H9 (cell line): ENCODE data around the gene TENM4. TPM values are rescaled to one million over a fixed set of nuclear protein-coding genes. Genes with fewer than 3 reads are reported as not detected.

Experiments used
- DNase-seq: peaks from one replicate; pipeline ENCODE4 v3.0.0-alpha.2; 2017
- H2AFZ ChIP-seq: one replicate; pipeline ENCODE4 v1.6.1; 2013; ENCODE audit warnings: mild to moderate bottlenecking, low read length, control low read depth, moderate library complexity
- H2AK5ac ChIP-seq: 2 replicates; pipeline ENCODE4 v1.6.1; 2013; ENCODE audit warnings: low read length, control low read depth, mixed read lengths; ENCODE audit not compliant: insufficient read length
- H2BK120ac ChIP-seq: one replicate; pipeline ENCODE4 v1.6.1; 2013; ENCODE audit warnings: low read depth, mild to moderate bottlenecking, low read length, control low read depth, inconsistent platforms; ENCODE audit not compliant: poor library complexity, severe bottlenecking
- H2BK12ac ChIP-seq: 2 replicates; pipeline ENCODE4 v1.6.1; 2013; ENCODE audit warnings: low read length, control low read depth, mixed read lengths, low read depth; ENCODE audit not compliant: insufficient read length
- H2BK15ac ChIP-seq: 2 replicates; pipeline ENCODE4 v1.6.1; 2013; ENCODE audit warnings: low read depth, low read length, control low read depth
- H2BK20ac ChIP-seq: one replicate; pipeline ENCODE4 v1.6.1; 2013; ENCODE audit warnings: low read depth, mild to moderate bottlenecking, low read length, control low read depth, inconsistent platforms; ENCODE audit not compliant: poor library complexity, severe bottlenecking
- H2BK5ac ChIP-seq: 2 replicates; pipeline ENCODE4 v1.6.1; 2013; ENCODE audit warnings: low read length, control low read depth, mixed read lengths; ENCODE audit not compliant: insufficient read length
- H3K14ac ChIP-seq: 2 replicates; pipeline ENCODE4 v1.6.1; 2013; ENCODE audit warnings: low read length, control low read depth; ENCODE audit not compliant: insufficient read depth
- H3K18ac ChIP-seq: 2 replicates; pipeline ENCODE4 v1.6.1; 2013; ENCODE audit warnings: low read depth, mild to moderate bottlenecking, mixed read lengths, low read length, control low read depth; ENCODE audit not compliant: insufficient read length
- H3K23ac ChIP-seq: 2 replicates; pipeline ENCODE4 v1.6.1; 2013; ENCODE audit warnings: low read length, control low read depth, mixed read lengths, low read depth; ENCODE audit not compliant: insufficient read length
- H3K23me2 ChIP-seq: 2 replicates; pipeline ENCODE4 v1.6.1; 2013; ENCODE audit warnings: low read depth, mild to moderate bottlenecking, mixed read lengths, low read length, control low read depth; ENCODE audit not compliant: insufficient read length, poor library complexity, severe bottlenecking
- H3K27ac ChIP-seq: 2 replicates; pipeline ENCODE4 v1.5.1; 2013; ENCODE audit warnings: low read length, control low read depth, mixed read lengths, low read depth; ENCODE audit not compliant: insufficient read length
- H3K27me3 ChIP-seq: 2 replicates; pipeline ENCODE4 v1.6.1; 2013; ENCODE audit warnings: low read length, control low read depth, inconsistent platforms; ENCODE audit not compliant: insufficient read depth
- H3K4ac ChIP-seq: 2 replicates; pipeline ENCODE4 v1.6.1; 2013; ENCODE audit warnings: low read depth, mild to moderate bottlenecking, control low read depth, inconsistent platforms, low read length, moderate library complexity
- H3K4me1 ChIP-seq: 2 replicates; pipeline ENCODE4 v1.6.1; 2013; ENCODE audit warnings: low read length, control low read depth, inconsistent platforms; ENCODE audit not compliant: insufficient read depth
- H3K4me2 ChIP-seq: 2 replicates; pipeline ENCODE4 v1.6.1; 2013; ENCODE audit warnings: low read length, control low read depth, mixed read lengths; ENCODE audit not compliant: insufficient read length, insufficient read depth
- H3K56ac ChIP-seq: 2 replicates; pipeline ENCODE4 v1.6.1; 2013; ENCODE audit warnings: low read depth, mild to moderate bottlenecking, mixed read lengths, low read length, control low read depth; ENCODE audit not compliant: insufficient read length
- H3K79me1 ChIP-seq: 2 replicates; pipeline ENCODE4 v1.6.1; 2013; ENCODE audit warnings: low read depth, mild to moderate bottlenecking, moderate library complexity, low read length, control low read depth, inconsistent platforms; ENCODE audit not compliant: insufficient read depth, poor library complexity, severe bottlenecking
- H3K79me2 ChIP-seq: 2 replicates; pipeline ENCODE4 v1.6.1; 2013; ENCODE audit warnings: low read length, control low read depth, inconsistent platforms; ENCODE audit not compliant: insufficient read depth
- H3K9ac ChIP-seq: 2 replicates; pipeline ENCODE4 v1.6.1; 2013; ENCODE audit warnings: low read length, control low read depth, mixed read lengths; ENCODE audit not compliant: insufficient read length; ENCODE audit errors: extremely low read depth
- H3K9me3 ChIP-seq: one replicate; pipeline ENCODE4 v1.6.1; 2013; ENCODE audit warnings: low read depth, low read length, inconsistent platforms; ENCODE audit not compliant: control insufficient read depth
- H3T11ph ChIP-seq: one replicate; pipeline ENCODE4 v1.6.1; 2013; ENCODE audit warnings: mild to moderate bottlenecking, low read length, control low read depth, inconsistent platforms
- H4K20me1 ChIP-seq: one replicate; pipeline ENCODE4 v1.6.1; 2013; ENCODE audit not compliant: control insufficient read depth, insufficient read length, insufficient read depth
- H4K5ac ChIP-seq: 2 replicates; pipeline ENCODE4 v1.6.1; 2013; ENCODE audit warnings: low read depth, mild to moderate bottlenecking, mixed read lengths, low read length, control low read depth; ENCODE audit not compliant: insufficient read length
- H4K8ac ChIP-seq: replicated peaks from 2 replicates; pipeline ENCODE4 v1.6.1; 2013; ENCODE audit warnings: low read length, control low read depth, mixed read lengths, low read depth; ENCODE audit not compliant: insufficient read length
- H4K91ac ChIP-seq: 2 replicates; pipeline ENCODE4 v1.6.1; 2013; ENCODE audit warnings: low read depth, mild to moderate bottlenecking, moderate library complexity, mixed read lengths, low read length, control low read depth; ENCODE audit not compliant: insufficient read length
- H3K27ac Mint-ChIP-seq, 3 experiments: 2 replicates in 2 of 3; 3 replicates in 1 of 3; pipeline ENCODE4 v1.8.0; 2020 to 2021; ENCODE audit warnings: mixed read lengths in 3 of 3, mild to moderate bottlenecking in 1 of 3, moderate library complexity in 1 of 3
- H3K27me3 Mint-ChIP-seq: 2 replicates; pipeline ENCODE4 v1.8.0; 2021; ENCODE audit warnings: low read depth, mild to moderate bottlenecking, moderate library complexity, mixed read lengths
- H3K36me3 Mint-ChIP-seq, 3 experiments: 2 replicates in 2 of 3; 3 replicates in 1 of 3; pipeline ENCODE4 v1.8.0; 2020 to 2021; ENCODE audit warnings: low read depth in 3 of 3, mixed read lengths in 3 of 3; ENCODE audit not compliant: insufficient read depth in 1 of 3
- H3K4me1 Mint-ChIP-seq, 2 experiments: 2 replicates each; pipeline ENCODE4 v1.8.0; 2020; ENCODE audit warnings: mixed read lengths in 2 of 2
- H3K4me3 Mint-ChIP-seq, 2 experiments: 2 replicates in 1 of 2; 3 replicates in 1 of 2; pipeline ENCODE4 v1.8.0; 2020 to 2021; ENCODE audit warnings: mild to moderate bottlenecking in 2 of 2, mixed read lengths in 2 of 2, moderate library complexity in 1 of 2
- H3K9me3 Mint-ChIP-seq, 2 experiments: 2 replicates in 1 of 2; 3 replicates in 1 of 2; pipeline ENCODE4 v1.8.0; 2020; ENCODE audit warnings: mild to moderate bottlenecking in 2 of 2, mixed read lengths in 2 of 2, moderate library complexity in 1 of 2
- WGBS: extraction: QIAGEN DNeasy Blood & Tissue Kit; methylation state at CpG from one replicate; pipeline ENCODE4 v1.1.7; 2013; ENCODE audit warnings: missing lambda C conversion rate, low lambda C conversion rate, mixed read lengths; ENCODE audit not compliant: insufficient read length; ENCODE audit errors: extremely low coverage; 5-methylcytosine and 5-hydroxymethylcytosine counted together
- total RNA-seq: library from RNA; stranded (reverse); gene quantifications from 2 replicates; pipeline ENCODE4 v1.2.1, GENCODE V29; 2021
- TF ChIP-seq, protein P1 (sequence below): fragments of 200-600 bp; sonication (generic); conservative IDR thresholded peaks from 3 replicates; pipeline ENCODE4 v1.8.0; 2021; ENCODE audit warnings: antibody characterized with exemption, mild to moderate bottlenecking

TENM4 gene
- total RNA-seq, 1 experiment from 2014 or later, result 4.6 TPM

DNA sequence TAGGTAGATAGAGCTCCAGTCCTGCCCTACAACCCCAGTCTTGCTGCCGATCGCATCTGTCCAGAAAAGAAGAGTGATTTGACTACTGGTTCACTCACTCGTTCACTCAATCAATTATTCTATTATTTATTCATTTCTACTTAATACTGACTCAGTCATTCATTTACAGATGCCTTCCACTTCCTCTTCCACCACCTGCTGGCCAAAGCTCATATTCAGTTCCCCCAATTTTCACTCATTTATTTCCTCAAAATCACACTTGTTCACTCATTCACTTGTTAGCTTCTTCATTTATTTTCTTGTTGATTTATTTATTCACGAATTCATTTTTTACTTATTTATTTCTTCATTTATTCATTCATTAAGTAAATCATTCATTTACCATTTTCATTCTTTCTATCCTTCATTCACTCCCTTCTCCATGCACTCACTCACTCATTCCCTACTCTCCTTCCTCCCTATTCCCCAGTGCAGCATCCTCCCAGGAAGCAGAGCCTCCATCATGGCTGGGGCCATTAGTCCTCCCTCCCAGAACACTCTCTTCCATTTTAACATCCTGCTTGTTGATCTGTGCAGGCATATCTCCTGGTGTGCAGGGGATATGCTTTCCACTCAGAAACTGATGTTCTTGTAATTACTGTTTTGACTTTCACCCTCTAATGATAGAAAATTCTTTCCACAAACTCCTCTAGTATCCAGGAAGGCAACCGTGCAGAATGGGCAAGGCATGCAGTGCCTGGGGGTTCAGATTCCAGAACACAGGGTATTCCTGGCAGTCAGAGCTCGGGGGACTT, 281.0 kb downstream of the TENM4 start:
- Mint-ChIP-seq H3K27me3 (0 out of 2 replicates have a peak, but pooled peaks cover 2% of the 10 kb centered on the region), H3K9me3 (no peaks in the 10 kb centered on the region), H3K4me3 (no peak overlapping the region), H3K36me3 (no peaks in the 10 kb centered on the region), H3K27ac (no peak overlapping the region), H3K4me1 (peaks cover 0 to 5% of the 10 kb centered on the region in 2 experiments; a peak in 2 of 4 replicates)
- Histone ChIP-seq H3K4me1 (no peaks in the 10 kb centered on the region), H3K4ac (no peak overlapping the region), H3K14ac (no peak overlapping the region), H3K9me3 (no peaks in the 10 kb centered on the region), H3K27me3 (0 out of 2 replicates have a peak, but pooled peaks cover 2% of the 10 kb centered on the region), H3K56ac (no peak overlapping the region), H2BK120ac (no peak overlapping the region), H3K9ac (no peak overlapping the region), H2BK20ac (no peak overlapping the region), H4K8ac (no peak overlapping the region), H3K79me1 (no peaks in the 10 kb centered on the region), H4K20me1 (no peaks in the 10 kb centered on the region), H2AFZ (no peak overlapping the region), H3K27ac (no peak overlapping the region), H2BK5ac (no peak overlapping the region), H2AK5ac (no peak overlapping the region), H3K4me2 (no peak overlapping the region), H4K91ac (no peak overlapping the region), H3K79me2 (no peaks in the 10 kb centered on the region), H2BK15ac (no peak overlapping the region), H3K23me2 (no peaks in the 10 kb centered on the region), H3K18ac (no peak overlapping the region), H4K5ac (no peak overlapping the region), H2BK12ac (no peak overlapping the region), H3T11ph (no peak overlapping the region), H3K23ac (no peak overlapping the region)
- TF ChIP-seq, protein P1, sequence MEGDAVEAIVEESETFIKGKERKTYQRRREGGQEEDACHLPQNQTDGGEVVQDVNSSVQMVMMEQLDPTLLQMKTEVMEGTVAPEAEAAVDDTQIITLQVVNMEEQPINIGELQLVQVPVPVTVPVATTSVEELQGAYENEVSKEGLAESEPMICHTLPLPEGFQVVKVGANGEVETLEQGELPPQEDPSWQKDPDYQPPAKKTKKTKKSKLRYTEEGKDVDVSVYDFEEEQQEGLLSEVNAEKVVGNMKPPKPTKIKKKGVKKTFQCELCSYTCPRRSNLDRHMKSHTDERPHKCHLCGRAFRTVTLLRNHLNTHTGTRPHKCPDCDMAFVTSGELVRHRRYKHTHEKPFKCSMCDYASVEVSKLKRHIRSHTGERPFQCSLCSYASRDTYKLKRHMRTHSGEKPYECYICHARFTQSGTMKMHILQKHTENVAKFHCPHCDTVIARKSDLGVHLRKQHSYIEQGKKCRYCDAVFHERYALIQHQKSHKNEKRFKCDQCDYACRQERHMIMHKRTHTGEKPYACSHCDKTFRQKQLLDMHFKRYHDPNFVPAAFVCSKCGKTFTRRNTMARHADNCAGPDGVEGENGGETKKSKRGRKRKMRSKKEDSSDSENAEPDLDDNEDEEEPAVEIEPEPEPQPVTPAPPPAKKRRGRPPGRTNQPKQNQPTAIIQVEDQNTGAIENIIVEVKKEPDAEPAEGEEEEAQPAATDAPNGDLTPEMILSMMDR, result peak; percentile 39
- 100% methylated on average over 1 of the region's 6 CpGs for WGBS
- no peak for DNase-seq
